HCT116 (cell line): ENCODE data around the gene FAXC. TPM values are rescaled to one million over a fixed set of nuclear protein-coding genes. Genes with fewer than 3 reads are reported as not detected.

Experiments used
- ATAC-seq: fragments of 200-7000 bp; cut with Tn5 transposase; 2 replicates; pipeline ENCODE4 v1.9.1; 2020; ENCODE audit warnings: mild to moderate bottlenecking, moderate library complexity
- BruUV-seq: library from RNA; stranded (reverse); fragments of 400-500 nt; replicated peaks from 2 replicates; lab custom pipeline; 2021; lab: Mats Ljungman, UMichigan
- CTCF ChIA-PET: fragments of 300-600 bp; sonication (Branson Sonifier 250); formaldehyde crosslinking; loops from one replicate; lab custom pipeline; 2021; ENCODE audit warnings: antibody characterized with exemption; lab: Charles Lee
- POLR2A ChIA-PET: fragments of 300-600, 350-600 bp; sonication (Branson Sonifier 250); formaldehyde crosslinking; loops from one replicate; lab custom pipeline; 2021; ENCODE audit warnings: antibody characterized with exemption; lab: Charles Lee
- RAD21 ChIA-PET, 2 experiments: fragments of 300-600 bp; sonication (Branson Sonifier 250); formaldehyde crosslinking; loops; one replicate each; lab custom pipeline; 2023; ENCODE audit warnings: low total read pairs in 2 of 2; ENCODE audit not compliant: uncharacterized antibody in 2 of 2, unreplicated experiment in 2 of 2, low non-redundant PET in 1 of 2; lab: Charles Lee
- DNase-seq: peaks from one replicate; pipeline ENCODE4 v3.0.0-alpha.2; 2010; ENCODE audit warnings: low read depth, low spot score
- H2AFZ ChIP-seq: fragments of 200-600 bp; shearing (Covaris generic), sonication (generic); 2 replicates; pipeline ENCODE4 v1.6.1; 2017; ENCODE audit warnings: low read depth, mixed run types, mixed read lengths, antibody characterized with exemption, low read length; ENCODE audit not compliant: poor library complexity, severe bottlenecking
- H3K27ac ChIP-seq: 2 replicates; pipeline ENCODE4 v1.5.1; 2012; ENCODE audit warnings: low read depth, low read length
- H3K27me3 ChIP-seq: fragments of 200-600 bp; sonication (generic); 2 replicates; pipeline ENCODE4 v1.6.1; 2016; ENCODE audit warnings: mixed run types, low read length, mixed read lengths; ENCODE audit not compliant: insufficient read depth
- H3K36me3 ChIP-seq, 2 experiments: fragments of 200-500 bp in 1 of 2; fragments of 200-600 bp in 1 of 2; sonication (Bioruptor generic) in 1 of 2; sonication (generic) in 1 of 2; 2 replicates each; pipeline versions ENCODE4 v1.5.1 to v1.6.1; 2014 to 2016; ENCODE audit warnings: low read length in 2 of 2, inconsistent platforms in 1 of 2, mixed read lengths in 1 of 2, mixed run types in 1 of 2; ENCODE audit not compliant: insufficient read depth in 2 of 2, control insufficient read depth in 1 of 2
- H3K4me1 ChIP-seq, 2 experiments: fragments of 200-600 bp in 1 of 2; sonication (generic) in 1 of 2; 2 replicates each; pipeline versions ENCODE4 v1.5.1 to v1.6.1; 2012 to 2017; ENCODE audit warnings: low read length in 2 of 2, inconsistent platforms in 1 of 2, mild to moderate bottlenecking in 1 of 2, mixed read lengths in 1 of 2, mixed run types in 1 of 2, moderate library complexity in 1 of 2; ENCODE audit not compliant: insufficient read depth in 2 of 2, control insufficient read depth in 1 of 2
- H3K4me2 ChIP-seq: fragments of 200-600 bp; sonication (generic); 2 replicates; pipeline ENCODE4 v1.6.1; 2017; ENCODE audit warnings: mixed run types, low read length, mixed read lengths
- H3K4me3 ChIP-seq, 2 experiments: fragments of 200-600 bp in 1 of 2; sonication (generic) in 1 of 2; replicated peaks in 1 of 2; 2 replicates each; pipeline ENCODE4 v1.5.1; 2011 to 2016; ENCODE audit warnings: low read length in 2 of 2, control low read depth in 1 of 2, low read depth in 1 of 2, mild to moderate bottlenecking in 1 of 2, mixed read lengths in 1 of 2, mixed run types in 1 of 2
- H3K79me2 ChIP-seq: fragments of 200-600 bp; sonication (generic); 2 replicates; pipeline ENCODE4 v1.6.1; 2017; ENCODE audit warnings: mild to moderate bottlenecking, mixed run types, low read length, moderate library complexity, mixed read lengths; ENCODE audit not compliant: insufficient read depth
- H3K9ac ChIP-seq: fragments of 200-600 bp; sonication (generic); 2 replicates; pipeline ENCODE4 v1.6.1; 2016; ENCODE audit warnings: low read length, mixed read lengths
- H3K9me2 ChIP-seq: fragments of 200-600 bp; sonication (generic), shearing (Covaris generic); 2 replicates; pipeline ENCODE4 v1.6.1; 2017; ENCODE audit warnings: mixed run types, mild to moderate bottlenecking, moderate library complexity; ENCODE audit not compliant: insufficient read depth
- H3K9me3 ChIP-seq, 2 experiments: fragments of 200-500 bp in 1 of 2; fragments of 200-600 bp in 1 of 2; sonication (Bioruptor generic) in 1 of 2; sonication (generic) in 1 of 2; 2 replicates each; pipeline ENCODE4 v1.6.1; 2014 to 2017; ENCODE audit warnings: low read length in 2 of 2, mixed read lengths in 2 of 2, inconsistent platforms in 1 of 2, low read depth in 1 of 2, mild to moderate bottlenecking in 1 of 2, mixed run types in 1 of 2, moderate library complexity in 1 of 2; ENCODE audit not compliant: control insufficient read depth in 1 of 2, insufficient read depth in 1 of 2
- H4K20me1 ChIP-seq: fragments of 200-600 bp; sonication (generic), shearing (Covaris generic); 2 replicates; pipeline ENCODE4 v1.6.1; 2017; ENCODE audit warnings: mixed run types, mild to moderate bottlenecking, moderate library complexity; ENCODE audit not compliant: insufficient read depth
- EGR1 ChIP-seq: IDR thresholded peaks from 2 replicates; pipeline ENCODE4 v1.6.1; 2012; ENCODE audit warnings: low read depth
- REST ChIP-seq: IDR thresholded peaks from 2 replicates; pipeline ENCODE4 v1.6.1; 2012; ENCODE audit warnings: low read depth
- intact Hi-C: fragments of 100-400 bp; cut with micrococcal nuclease; formaldehyde crosslinking; loops from 2 replicates; pipeline ENCODE4 v1.10.0; 2022
- total RNA-seq: library from RNA; stranded (reverse); gene quantifications from one replicate; pipeline ENCODE4 v1.2.1, GENCODE V29; 2021; ENCODE audit not compliant: unreplicated experiment

The FAXC gene
- total RNA-seq, 1 experiment from 2014 or later: 4.7 TPM

DNA sequence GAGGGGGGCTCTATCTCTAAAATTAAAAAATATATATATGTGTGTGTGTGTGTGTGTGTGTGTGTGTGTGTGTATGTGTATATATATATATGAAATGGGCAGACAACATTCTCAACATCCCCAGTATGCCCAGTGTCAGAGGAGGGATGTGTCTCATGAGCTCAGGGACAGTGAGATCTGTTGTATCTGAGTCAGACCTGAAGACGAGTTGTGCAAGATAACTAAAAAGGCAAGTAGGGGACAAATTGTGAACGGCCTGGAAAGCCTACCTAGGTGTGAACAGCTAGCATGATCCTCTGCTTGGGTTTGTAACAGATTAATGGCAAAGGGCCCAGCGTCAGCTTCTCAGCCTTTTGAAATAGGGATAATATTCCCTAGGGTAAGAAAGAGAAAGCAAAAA, 124.3 kb downstream of the FAXC start:
- intact Hi-C loops: no loop called here
- H3K9me2 ChIP-seq: no peaks in the 10 kb centered on the region
- H3K9me3 ChIP-seq: no peaks in the 10 kb centered on the region
- no peak overlapping the region for H3K4me3 ChIP-seq
- no peaks in the 10 kb centered on the region for H3K36me3 ChIP-seq
- H3K79me2 ChIP-seq: no peaks in the 10 kb centered on the region
- no peak overlapping the region for H3K9ac ChIP-seq
- no peak overlapping the region for H3K4me2 ChIP-seq
- no peak overlapping the region for H3K27ac ChIP-seq
- RAD21 ChIA-PET: no interaction called here
- ATAC-seq (no peak), DNase-seq (no peak)
- TF ChIP-seq EGR1 (no peak), REST (no peak)
- H3K27me3 ChIP-seq: no peaks in the 10 kb centered on the region
- H2AFZ ChIP-seq: no peak overlapping the region
- CTCF ChIA-PET: no interaction called here
- POLR2A ChIA-PET: no interaction called here
- H3K4me1 ChIP-seq: no peaks in the 10 kb centered on the region
- no peaks in the 10 kb centered on the region for H4K20me1 ChIP-seq
- BruUV-seq: no TSS peak

Other genes with a start within 250 kb of the FAXC start
- gene COQ3, start 44.5 kb upstream of the FAXC start, total RNA-seq: 19.0 TPM
- 97.1 TPM for gene PNISR, start 75.6 kb upstream of the FAXC start, total RNA-seq
- gene USP45, start 165.7 kb upstream of the FAXC start, total RNA-seq: 16.0 TPM
- 78.5 TPM for gene CCNC, start 219.0 kb upstream of the FAXC start, total RNA-seq